Neural crest cell (in vitro differentiated cells): Measurements from ENCODE around the gene CHEK2. TPM values are rescaled to one million over a fixed set of nuclear protein-coding genes. Genes with fewer than 3 reads are reported as not detected.

Source experiments
- DNase-seq: peaks from one replicate; pipeline ENCODE4 v3.0.0; 2021; ENCODE audit warnings: low read depth, mixed read lengths, low spot score
- H3K27ac Mint-ChIP-seq: one replicate; pipeline ENCODE4 v1.8.0; 2021; ENCODE audit warnings: mild to moderate bottlenecking, mixed read lengths; ENCODE audit not compliant: unreplicated experiment
- H3K27me3 Mint-ChIP-seq: 2 replicates; pipeline ENCODE4 v1.8.0; 2021; ENCODE audit warnings: low read depth, mild to moderate bottlenecking, mixed read lengths
- H3K36me3 Mint-ChIP-seq: 2 replicates; pipeline ENCODE4 v1.8.0; 2021; ENCODE audit warnings: low read depth, mild to moderate bottlenecking, mixed read lengths
- H3K4me1 Mint-ChIP-seq: 2 replicates; pipeline ENCODE4 v1.8.0; 2021; ENCODE audit warnings: mixed read lengths
- H3K4me3 Mint-ChIP-seq: one replicate; pipeline ENCODE4 v1.8.0; 2021; ENCODE audit warnings: mild to moderate bottlenecking, mixed read lengths
- H3K9me3 Mint-ChIP-seq: 2 replicates; pipeline ENCODE4 v1.8.0; 2021; ENCODE audit warnings: mixed read lengths
- CTCF ChIP-seq: fragments of 200-600 bp; sonication (generic); conservative IDR thresholded peaks from 2 replicates; pipeline ENCODE4 v1.5.0; 2021; ENCODE audit warnings: antibody characterized with exemption, mild to moderate bottlenecking
- total RNA-seq: library from RNA; stranded (reverse); gene quantifications from 2 replicates; pipeline ENCODE4 v1.2.1, GENCODE V29; 2021

CHEK2 gene
- total RNA-seq, 1 donor from 2014 or later, result 44.2 TPM

- H3K4me3 Mint-ChIP-seq, result no peak overlapping the region
Measured at GRCh38 chr22:28711341-28711740, 30.3 kb downstream of the CHEK2 start.

GRCh38 chr22:28710576-28711191, 30.9 kb downstream of the CHEK2 start:
- H3K4me1 Mint-ChIP-seq, result peaks cover 11% of the 10 kb centered on the region
- no peak for DNase-seq
- peaks cover 11% of the 10 kb centered on the region for H3K36me3 Mint-ChIP-seq
- H3K9me3 Mint-ChIP-seq, result no peaks in the 10 kb centered on the region
- H3K27me3 Mint-ChIP-seq, result no peaks in the 10 kb centered on the region
- H3K4me3 Mint-ChIP-seq, result no peak overlapping the region
- no peak for TF ChIP-seq CTCF
- peak overlapping the region; percentile 44 for H3K27ac Mint-ChIP-seq

More at GRCh38 chr22:28711341-28711740, 30.3 kb downstream of the CHEK2 start:
- peaks cover 11% of the 10 kb centered on the region for H3K4me1 Mint-ChIP-seq
- no peak for DNase-seq
- TF ChIP-seq CTCF, result no peak
- H3K9me3 Mint-ChIP-seq, result no peaks in the 10 kb centered on the region
- peaks cover 11% of the 10 kb centered on the region for H3K36me3 Mint-ChIP-seq
- H3K27ac Mint-ChIP-seq, result no peak overlapping the region
- no peaks in the 10 kb centered on the region for H3K27me3 Mint-ChIP-seq

DNA sequence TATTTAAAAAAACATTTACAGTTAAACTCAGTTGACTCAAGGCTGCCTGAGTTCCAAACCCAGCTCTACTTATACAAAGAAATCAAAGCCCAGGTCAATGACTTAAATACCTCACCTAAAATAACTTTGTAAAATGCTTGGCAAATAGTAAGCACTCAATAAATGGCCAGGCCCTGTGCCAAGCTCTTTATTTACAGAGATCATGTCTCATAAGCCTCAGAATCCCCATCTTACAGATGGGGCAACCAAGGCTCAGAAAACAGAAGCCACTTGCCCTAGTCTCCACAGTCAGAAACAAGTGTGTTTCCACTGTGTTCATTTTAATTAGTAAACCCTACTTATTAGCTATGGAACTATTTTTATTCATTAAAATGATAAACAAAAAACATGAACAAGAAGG, 31.5 kb downstream of the CHEK2 start:
- peaks cover 11% of the 10 kb centered on the region for H3K4me1 Mint-ChIP-seq
- H3K36me3 Mint-ChIP-seq, result peaks cover 11% of the 10 kb centered on the region
- no peak for DNase-seq
- no peaks in the 10 kb centered on the region for H3K27me3 Mint-ChIP-seq
- H3K27ac Mint-ChIP-seq, result no peak overlapping the region
- no peaks in the 10 kb centered on the region for H3K9me3 Mint-ChIP-seq
- no peak overlapping the region for H3K4me3 Mint-ChIP-seq
- no peak for TF ChIP-seq CTCF

GRCh38 chr22:28706845-28707244, 34.8 kb downstream of the CHEK2 start:
- no peak for DNase-seq
- Mint-ChIP-seq H3K9me3 (no peaks in the 10 kb centered on the region), H3K27me3 (no peaks in the 10 kb centered on the region), H3K27ac (no peak overlapping the region), H3K4me1 (peaks cover 7% of the 10 kb centered on the region), H3K4me3 (no peak overlapping the region), H3K36me3 (peaks cover 9% of the 10 kb centered on the region)
- no peak for TF ChIP-seq CTCF

GRCh38 chr22:28703436-28703835, 38.2 kb downstream of the CHEK2 start:
- H3K4me3 Mint-ChIP-seq, result no peak overlapping the region
- H3K36me3 Mint-ChIP-seq, result peaks cover 12% of the 10 kb centered on the region
- no peak overlapping the region for H3K27ac Mint-ChIP-seq
- TF ChIP-seq CTCF, result no peak
- no peaks in the 10 kb centered on the region for H3K9me3 Mint-ChIP-seq
- DNase-seq, result no peak
- H3K27me3 Mint-ChIP-seq, result no peaks in the 10 kb centered on the region
- H3K4me1 Mint-ChIP-seq, result peaks cover 4% of the 10 kb centered on the region
